Trophoblast cell (in vitro differentiated cells and primary cell): Measurements from ENCODE around the gene SYNGR4.

Source experiments
- DNase-seq, 2 donors: peaks; one replicate each; pipeline ENCODE4 v3.0.0-alpha.2; 2016
- H2AFZ ChIP-seq: 2 replicates; pipeline ENCODE4 v1.6.1; 2013; ENCODE audit warnings: low read length, moderate library complexity, mild to moderate bottlenecking; ENCODE audit not compliant: insufficient read depth, poor library complexity
- H2AK5ac ChIP-seq: 2 replicates; pipeline ENCODE4 v1.6.1; 2013; ENCODE audit warnings: mild to moderate bottlenecking, low read length
- H2BK120ac ChIP-seq: 2 replicates; pipeline ENCODE4 v1.6.1; 2013; ENCODE audit warnings: low read length, mild to moderate bottlenecking, moderate library complexity; ENCODE audit not compliant: insufficient read depth, poor library complexity
- H2BK12ac ChIP-seq: 2 replicates; pipeline ENCODE4 v1.6.1; 2013; ENCODE audit warnings: mild to moderate bottlenecking, low read length, moderate library complexity
- H2BK5ac ChIP-seq: 2 replicates; pipeline ENCODE4 v1.6.1; 2013; ENCODE audit warnings: low read length, low read depth, moderate library complexity, mild to moderate bottlenecking; ENCODE audit not compliant: poor library complexity
- H3K14ac ChIP-seq: 2 replicates; pipeline ENCODE4 v1.6.1; 2013; ENCODE audit warnings: mild to moderate bottlenecking, low read length
- H3K18ac ChIP-seq: 2 replicates; pipeline ENCODE4 v1.6.1; 2013; ENCODE audit warnings: mild to moderate bottlenecking, low read length
- H3K23ac ChIP-seq: 2 replicates; pipeline ENCODE4 v1.6.1; 2013; ENCODE audit warnings: low read length
- H3K27ac ChIP-seq: 2 replicates; pipeline ENCODE4 v1.5.1; 2013; ENCODE audit warnings: low read depth, mild to moderate bottlenecking, inconsistent platforms, low read length, moderate library complexity
- H3K27me3 ChIP-seq: 2 replicates; pipeline ENCODE4 v1.6.1; 2013; ENCODE audit warnings: inconsistent platforms, mild to moderate bottlenecking, low read length, moderate library complexity; ENCODE audit not compliant: insufficient read depth
- H3K36me3 ChIP-seq, 2 experiments: 1 replicate in 1 of 2; 2 replicates in 1 of 2; pipeline ENCODE4 v1.6.1; 2013; ENCODE audit warnings: low read length in 2 of 2, mild to moderate bottlenecking in 2 of 2, moderate library complexity in 1 of 2; ENCODE audit not compliant: insufficient read depth in 2 of 2, control insufficient read depth in 1 of 2
- H3K4ac ChIP-seq: 2 replicates; pipeline ENCODE4 v1.6.1; 2013; ENCODE audit warnings: low read depth, mild to moderate bottlenecking, low read length, moderate library complexity
- H3K4me1 ChIP-seq, 2 experiments: 1 replicate in 1 of 2; 2 replicates in 1 of 2; pipeline ENCODE4 v1.6.1; 2013; ENCODE audit warnings: low read length in 2 of 2, mild to moderate bottlenecking in 2 of 2, moderate library complexity in 1 of 2; ENCODE audit not compliant: insufficient read depth in 2 of 2, control insufficient read depth in 1 of 2
- H3K4me2 ChIP-seq: 2 replicates; pipeline ENCODE4 v1.6.1; 2013; ENCODE audit warnings: inconsistent platforms, mild to moderate bottlenecking, low read length, moderate library complexity
- H3K4me3 ChIP-seq: 2 replicates; pipeline ENCODE4 v1.5.1; 2013; ENCODE audit warnings: mild to moderate bottlenecking, low read depth, low read length, inconsistent platforms
- H3K79me1 ChIP-seq: one replicate; pipeline ENCODE4 v1.6.1; 2013; ENCODE audit warnings: low read length
- H3K79me2 ChIP-seq: 2 replicates; pipeline ENCODE4 v1.6.1; 2013; ENCODE audit warnings: low read length, mild to moderate bottlenecking; ENCODE audit not compliant: control insufficient read depth, insufficient read depth, poor library complexity
- H3K9ac ChIP-seq: 2 replicates; pipeline ENCODE4 v1.6.1; 2013; ENCODE audit warnings: mild to moderate bottlenecking, low read length
- H3K9me3 ChIP-seq: 2 replicates; pipeline ENCODE4 v1.6.1; 2013; ENCODE audit warnings: low read depth, mild to moderate bottlenecking, control low read depth, inconsistent platforms, low read length; ENCODE audit not compliant: insufficient read depth
- H4K12ac ChIP-seq: 2 replicates; pipeline ENCODE4 v1.6.1; 2013; ENCODE audit warnings: low read depth, mild to moderate bottlenecking, low read length, moderate library complexity
- H4K8ac ChIP-seq: 2 replicates; pipeline ENCODE4 v1.6.1; 2013; ENCODE audit warnings: low read depth, mild to moderate bottlenecking, low read length, moderate library complexity
- H4K91ac ChIP-seq: one replicate; pipeline ENCODE4 v1.6.1; 2013; ENCODE audit warnings: low read depth, mild to moderate bottlenecking, low read length, moderate library complexity
- WGBS: extraction: QIAGEN DNeasy Blood & Tissue Kit; methylation state at CpG from one replicate; pipeline ENCODE4 v1.1.7; 2013; ENCODE audit warnings: missing lambda C conversion rate; ENCODE audit not compliant: insufficient read length, insufficient coverage; ENCODE audit errors: extremely low coverage; 5-methylcytosine and 5-hydroxymethylcytosine counted together

SYNGR4 gene

GRCh38 chr19:48329167-48329891, 34.8 kb upstream of the SYNGR4 start:
- H4K12ac ChIP-seq = no peak overlapping the region
- WGBS = no CpG with 5 or more reads among the region's 15 CpGs
- H2AFZ ChIP-seq = no peak overlapping the region

DNA sequence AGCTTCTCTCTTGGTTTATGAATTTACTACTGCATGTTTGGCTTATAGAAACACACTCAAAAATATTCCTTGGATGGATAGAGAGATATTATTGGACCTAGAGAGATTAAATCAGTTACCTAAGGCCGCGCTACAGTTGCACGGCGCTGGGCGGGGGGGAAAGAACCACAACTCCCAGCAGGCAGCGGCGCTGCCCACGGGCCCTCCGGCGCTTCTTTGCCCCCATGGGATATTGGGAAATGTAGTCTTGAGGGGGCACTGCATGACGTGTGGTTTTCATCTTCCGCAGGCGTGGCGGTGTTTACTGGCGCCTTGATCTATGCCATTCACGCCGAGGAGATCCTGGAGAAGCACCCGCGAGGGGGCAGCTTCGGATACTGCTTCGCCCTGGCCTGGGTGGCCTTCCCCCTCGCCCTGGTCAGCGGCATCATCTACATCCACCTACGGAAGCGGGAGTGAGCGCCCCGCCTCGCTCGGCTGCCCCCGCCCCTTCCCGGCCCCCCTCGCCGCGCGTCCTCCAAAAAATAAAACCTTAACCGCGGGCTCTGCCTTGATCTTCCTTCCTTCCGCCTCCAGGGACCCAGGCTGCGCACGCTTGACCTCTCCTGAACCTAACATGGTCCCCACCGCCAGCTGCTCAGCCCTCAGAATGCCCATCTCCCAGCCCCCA, 34.0 kb upstream of the SYNGR4 start:
- Histone ChIP-seq H3K18ac (peak overlapping the region; percentile 25), H3K79me1 (peaks cover 19% of the 10 kb centered on the region), H3K14ac (peak overlapping the region; percentile 88), H4K91ac (peak overlapping the region; percentile 94), H3K9me3 (peaks cover 4% of the 10 kb centered on the region), H2AFZ (peak overlapping the region; percentile 57), H3K4me2 (peak overlapping the region; percentile 76), H3K79me2 (peaks cover 3% of the 10 kb centered on the region), H2BK5ac (peak overlapping the region; percentile 61), H4K8ac (peak overlapping the region; percentile 82), H3K36me3 (no peaks in the 10 kb centered on the region), H2BK12ac (peak overlapping the region; percentile 56), H3K4me1 (peaks cover 22 to 29% of the 10 kb centered on the region in 2 experiments), H3K27me3 (no peaks in the 10 kb centered on the region), H3K27ac (peak overlapping the region; percentile 44), H4K12ac (peak overlapping the region; percentile 92), H3K4ac (peak overlapping the region; percentile 74), H3K9ac (peak overlapping the region; percentile 54), H3K4me3 (peak overlapping the region; percentile 72), H2AK5ac (peak overlapping the region; percentile 67), H2BK120ac (peak overlapping the region; percentile 37), H3K23ac (no peak overlapping the region)
- DNase-seq = peak; percentile 72 to 88
- no CpG with 5 or more reads among the region's 41 CpGs for WGBS

More at GRCh38 chr19:48329167-48329891, 34.8 kb upstream of the SYNGR4 start:
- Histone ChIP-seq H3K27me3 (no peaks in the 10 kb centered on the region), H3K4me1 (peaks cover 24 to 34% of the 10 kb centered on the region in 2 experiments), H3K9me3 (peaks cover 4% of the 10 kb centered on the region), H2BK120ac (no peak overlapping the region), H3K14ac (no peak overlapping the region), H3K4me3 (no peak overlapping the region), H3K79me2 (peaks cover 3% of the 10 kb centered on the region), H2BK5ac (no peak overlapping the region), H2BK12ac (peak overlapping the region; percentile 42), H3K18ac (no peak overlapping the region), H3K4me2 (peak overlapping the region; percentile 76), H4K8ac (peak overlapping the region; percentile 11), H3K79me1 (peaks cover 19% of the 10 kb centered on the region), H3K23ac (no peak overlapping the region), H3K27ac (no peak overlapping the region), H3K4ac (no peak overlapping the region), H2AK5ac (peak overlapping the region; percentile 42), H4K91ac (no peak overlapping the region), H3K9ac (no peak overlapping the region), H3K36me3 (no peaks in the 10 kb centered on the region)
- DNase-seq = peak in 1 of 2 donors; percentile 56

GRCh38 chr19:48332351-48332661, 31.9 kb upstream of the SYNGR4 start:
- Histone ChIP-seq H2BK12ac (no peak overlapping the region), H3K36me3 (no peaks in the 10 kb centered on the region), H3K4me2 (peak overlapping the region; percentile 59), H2AK5ac (no peak overlapping the region), H2AFZ (no peak overlapping the region), H4K91ac (peak overlapping the region; percentile 40), H3K27me3 (no peaks in the 10 kb centered on the region), H3K4me3 (no peak overlapping the region), H3K18ac (peak overlapping the region; percentile 50), H3K23ac (no peak overlapping the region), H3K14ac (no peak overlapping the region), H3K4ac (no peak overlapping the region), H3K9me3 (peaks cover 4% of the 10 kb centered on the region), H4K12ac (no peak overlapping the region), H3K4me1 (peaks cover 15 to 21% of the 10 kb centered on the region in 2 experiments), H2BK5ac (peak overlapping the region; percentile 7), H4K8ac (peak overlapping the region; percentile 59), H3K79me1 (peaks cover 17% of the 10 kb centered on the region), H3K79me2 (peaks cover 3% of the 10 kb centered on the region), H2BK120ac (peak overlapping the region; percentile 61), H3K27ac (peak overlapping the region; percentile 81), H3K9ac (no peak overlapping the region)
- no peak for DNase-seq
- WGBS = no CpG with 5 or more reads among the region's 6 CpGs

- H3K4me1 ChIP-seq = peaks cover 15 to 21% of the 10 kb centered on the region in 2 experiments
- peak overlapping the region; percentile 41 for H2BK12ac ChIP-seq
- H3K79me2 ChIP-seq = peaks cover 3% of the 10 kb centered on the region
- peak overlapping the region; percentile 8 for H2AK5ac ChIP-seq
- peak overlapping the region; percentile 45 for H2BK120ac ChIP-seq
- H4K12ac ChIP-seq = peak overlapping the region; percentile 0
- peak overlapping the region; percentile 56 for H3K4me3 ChIP-seq
- H3K4me2 ChIP-seq = peak overlapping the region; percentile 66
- H3K27ac ChIP-seq = peak overlapping the region; percentile 81
- H2BK5ac ChIP-seq = peak overlapping the region; percentile 7
- H3K18ac ChIP-seq = peak overlapping the region; percentile 5
- H2AFZ ChIP-seq = peak overlapping the region; percentile 28
- H3K27me3 ChIP-seq = no peaks in the 10 kb centered on the region
- peak overlapping the region; percentile 33 for H4K91ac ChIP-seq
- H3K9ac ChIP-seq = no peak overlapping the region
- peak overlapping the region; percentile 59 for H4K8ac ChIP-seq
- DNase-seq = peak; percentile 95 to 98
- H3K36me3 ChIP-seq = peaks cover 0 to 2% of the 10 kb centered on the region in 2 experiments
- H3K4ac ChIP-seq = no peak overlapping the region
- H3K79me1 ChIP-seq = peaks cover 17% of the 10 kb centered on the region
- no peak overlapping the region for H3K23ac ChIP-seq
- H3K14ac ChIP-seq = peak overlapping the region; percentile 21
- no CpG with 5 or more reads among the region's 25 CpGs for WGBS
- H3K9me3 ChIP-seq = no peaks in the 10 kb centered on the region
Measured at GRCh38 chr19:48332662-48333466, 31.3 kb upstream of the SYNGR4 start.
